CD4-positive, alpha-beta T cell (primary cell): ENCODE results near the gene MTHFD2L. TPM values are rescaled to one million over a fixed set of nuclear protein-coding genes. Genes with fewer than 3 reads are reported as not detected.
A peak's percentile ranks its signal among the peaks of the same experiment; 100 is the strongest.

ENCODE experiments used
- ATAC-seq: fragments of 200-7000 bp; cut with Tn5 transposase; one replicate; pipeline ENCODE4 v1.10.0; 2022; ENCODE audit warnings: mild to moderate bottlenecking; ENCODE audit not compliant: poor library complexity
- CTCF ChIA-PET: fragments of 350-600 bp; sonication (Branson Sonifier 250); formaldehyde crosslinking; loops from one replicate; lab custom pipeline; 2021; ENCODE audit warnings: antibody characterized with exemption, inconsistent platforms; lab: Charles Lee
- POLR2A ChIA-PET: fragments of 350-600 bp; sonication (Branson Sonifier 250); formaldehyde crosslinking; loops from one replicate; lab custom pipeline; 2021; ENCODE audit warnings: antibody characterized with exemption, inconsistent platforms; lab: Charles Lee
- DNase-seq, 14 experiments: peaks; one replicate each; pipeline ENCODE4 v3.0.0-alpha.2; 2013 to 2020; ENCODE audit warnings: mixed read lengths in 2 of 14
- H3K27ac ChIP-seq, 2 donors: one replicate each; pipeline versions ENCODE4 v1.5.1 to v1.7.0; 2013; ENCODE audit warnings: low read length in 2 of 2, low read depth in 1 of 2, mild to moderate bottlenecking in 1 of 2
- H3K27me3 ChIP-seq, 2 experiments: 1 replicate in 1 of 2; 2 replicates in 1 of 2; pipeline versions ENCODE4 v1.6.1 to v1.7.0; 2013; ENCODE audit warnings: low read length in 2 of 2, control low read depth in 1 of 2, mild to moderate bottlenecking in 1 of 2, moderate library complexity in 1 of 2; ENCODE audit not compliant: insufficient read depth in 2 of 2, control insufficient read depth in 1 of 2
- H3K36me3 ChIP-seq: one replicate; pipeline ENCODE4 v1.6.1; 2013; ENCODE audit warnings: low read length, control low read depth; ENCODE audit not compliant: insufficient read depth
- H3K4me1 ChIP-seq: one replicate; pipeline ENCODE4 v1.6.1; 2013; ENCODE audit warnings: low read length, control low read depth; ENCODE audit not compliant: insufficient read depth
- H3K4me3 ChIP-seq: one replicate; pipeline ENCODE4 v1.5.1; 2013; ENCODE audit warnings: mild to moderate bottlenecking, low read length, moderate library complexity
- H3K9me3 ChIP-seq, 2 experiments: 1 replicate in 1 of 2; 2 replicates in 1 of 2; pipeline versions ENCODE4 v1.6.1 to v1.7.0; 2013; ENCODE audit warnings: low read length in 2 of 2, mild to moderate bottlenecking in 2 of 2, control low read depth in 1 of 2, moderate library complexity in 1 of 2; ENCODE audit not compliant: control insufficient read depth in 1 of 2, insufficient read depth in 1 of 2
- H3K27ac Mint-ChIP-seq: one replicate; pipeline ENCODE4 v1.8.0; 2020; ENCODE audit warnings: mixed read lengths
- H3K27me3 Mint-ChIP-seq: one replicate; pipeline ENCODE4 v1.8.0; 2021; ENCODE audit warnings: mixed read lengths
- H3K36me3 Mint-ChIP-seq: one replicate; pipeline ENCODE4 v1.8.0; 2021; ENCODE audit warnings: low read depth, mixed read lengths
- H3K4me1 Mint-ChIP-seq: one replicate; pipeline ENCODE4 v1.8.0; 2021; ENCODE audit warnings: low read depth, mixed read lengths
- H3K4me3 Mint-ChIP-seq: one replicate; pipeline ENCODE4 v1.8.0; 2020; ENCODE audit warnings: mild to moderate bottlenecking, mixed read lengths
- H3K9me3 Mint-ChIP-seq: one replicate; pipeline ENCODE4 v1.8.0; 2020; ENCODE audit warnings: mixed read lengths
- intact Hi-C, 2 experiments: fragments of 100-400 bp; cut with DNase I in 1 of 2; cut with micrococcal nuclease in 1 of 2; formaldehyde crosslinking; loops; one replicate each; pipeline versions ENCODE4 v1.15.1 to v1.9.0; 2023 to 2025; cut with DNase I, micrococcal nuclease
- total RNA-seq, 174 experiments: library from RNA in 2 of 174; stranded (reverse) in 2 of 174; gene quantifications; one replicate each; pipeline ENCODE4 v1.2.3 and lab custom pipeline; 2021 to 2026
- TF ChIP-seq, protein P1 (sequence below): fragments of 200-600 bp; IDR thresholded peaks from one replicate; pipeline ENCODE4 v1.8.0; 2022; ENCODE audit warnings: antibody characterized with exemption, mild to moderate bottlenecking

MTHFD2L gene
- total RNA-seq, 2 experiments from 2014 or later, result 13.7 to 14.4 TPM

DNA sequence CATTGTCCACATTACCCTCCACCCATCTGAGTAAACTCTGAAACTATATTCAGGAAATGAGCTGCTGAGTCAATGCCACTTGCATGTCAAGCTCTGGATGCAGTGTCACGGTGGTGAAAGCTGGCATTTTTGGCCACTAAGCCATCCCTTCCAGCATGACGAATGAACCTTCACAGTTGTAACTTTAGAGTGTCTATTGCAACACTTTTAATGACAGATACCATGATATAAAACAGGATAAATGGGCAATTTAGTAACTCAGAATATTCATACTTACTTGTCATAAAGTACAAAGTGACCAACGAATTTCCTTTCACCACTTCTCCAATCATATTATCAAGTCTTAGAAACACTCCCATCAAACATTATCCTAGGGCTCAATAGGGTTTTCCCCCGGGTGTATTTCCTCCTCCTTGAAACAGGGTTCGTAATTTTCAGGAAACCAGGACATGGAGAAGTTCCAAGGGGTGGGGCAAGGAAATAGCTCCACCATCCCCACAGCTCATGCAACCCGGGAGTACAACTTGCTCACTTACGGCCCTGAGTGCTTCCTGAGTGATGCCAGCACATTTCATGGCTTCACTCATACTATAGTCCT is 73.1 kb downstream of the MTHFD2L start:
- no peaks in the 10 kb centered on the region for H3K4me1 Mint-ChIP-seq
- no peaks in the 10 kb centered on the region for H3K27me3 Mint-ChIP-seq
- Histone ChIP-seq H3K36me3 (no peaks in the 10 kb centered on the region), H3K27ac (no peak overlapping the region), H3K4me1 (no peaks in the 10 kb centered on the region), H3K4me3 (no peak overlapping the region), H3K9me3 (no peaks in the 10 kb centered on the region), H3K27me3 (no peaks in the 10 kb centered on the region)
- DNase-seq (peak in 3 of 14 experiments; percentile 2 to 73 (median 60)), ATAC-seq (no peak)
- intact Hi-C loops, result no loop called here
- H3K27ac Mint-ChIP-seq, result no peak overlapping the region
- ChIA-PET CTCF (interaction anchor here (0.6 to 1.2 kb wide), 2 partner anchors 10 to 79 kb away, joined by 3 to 4 read pairs; no protein-coding TSS in a partner anchor), POLR2A (no interaction called here)
- no peaks in the 10 kb centered on the region for H3K36me3 Mint-ChIP-seq
- TF ChIP-seq, protein P1, sequence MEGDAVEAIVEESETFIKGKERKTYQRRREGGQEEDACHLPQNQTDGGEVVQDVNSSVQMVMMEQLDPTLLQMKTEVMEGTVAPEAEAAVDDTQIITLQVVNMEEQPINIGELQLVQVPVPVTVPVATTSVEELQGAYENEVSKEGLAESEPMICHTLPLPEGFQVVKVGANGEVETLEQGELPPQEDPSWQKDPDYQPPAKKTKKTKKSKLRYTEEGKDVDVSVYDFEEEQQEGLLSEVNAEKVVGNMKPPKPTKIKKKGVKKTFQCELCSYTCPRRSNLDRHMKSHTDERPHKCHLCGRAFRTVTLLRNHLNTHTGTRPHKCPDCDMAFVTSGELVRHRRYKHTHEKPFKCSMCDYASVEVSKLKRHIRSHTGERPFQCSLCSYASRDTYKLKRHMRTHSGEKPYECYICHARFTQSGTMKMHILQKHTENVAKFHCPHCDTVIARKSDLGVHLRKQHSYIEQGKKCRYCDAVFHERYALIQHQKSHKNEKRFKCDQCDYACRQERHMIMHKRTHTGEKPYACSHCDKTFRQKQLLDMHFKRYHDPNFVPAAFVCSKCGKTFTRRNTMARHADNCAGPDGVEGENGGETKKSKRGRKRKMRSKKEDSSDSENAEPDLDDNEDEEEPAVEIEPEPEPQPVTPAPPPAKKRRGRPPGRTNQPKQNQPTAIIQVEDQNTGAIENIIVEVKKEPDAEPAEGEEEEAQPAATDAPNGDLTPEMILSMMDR, result no peak
- peaks cover 2% of the 10 kb centered on the region for H3K9me3 Mint-ChIP-seq
- H3K4me3 Mint-ChIP-seq, result no peak overlapping the region

DNA sequence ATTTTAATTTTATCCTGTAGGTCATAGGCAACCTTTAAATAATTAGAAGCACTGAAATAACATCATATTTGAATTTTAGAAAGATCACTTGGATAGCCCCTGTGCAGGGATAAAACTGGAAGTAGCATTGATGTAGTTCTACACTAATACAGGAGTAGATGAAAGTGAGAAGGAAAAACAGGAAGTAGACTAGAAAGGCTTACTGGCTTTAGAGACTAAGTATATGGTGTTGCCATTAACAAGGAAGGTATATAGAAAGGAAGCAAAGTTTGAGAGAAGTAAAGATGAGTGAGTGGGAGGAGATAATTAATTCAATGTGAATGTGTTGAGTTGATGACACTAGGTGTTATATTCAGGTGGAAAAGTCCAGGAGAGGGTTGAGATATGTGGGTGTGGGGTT is 77.2 kb downstream of the MTHFD2L start:
- Histone ChIP-seq H3K9me3 (no peaks in the 10 kb centered on the region), H3K4me3 (no peak overlapping the region), H3K27me3 (no peaks in the 10 kb centered on the region), H3K36me3 (no peaks in the 10 kb centered on the region), H3K4me1 (no peaks in the 10 kb centered on the region), H3K27ac (no peak overlapping the region)
- Mint-ChIP-seq H3K36me3 (no peaks in the 10 kb centered on the region), H3K4me3 (no peak overlapping the region), H3K27me3 (no peaks in the 10 kb centered on the region), H3K4me1 (no peaks in the 10 kb centered on the region), H3K9me3 (peaks cover 2% of the 10 kb centered on the region), H3K27ac (no peak overlapping the region)
- POLR2A ChIA-PET, result no interaction called here
- DNase-seq, result no peak
- CTCF ChIA-PET, result no interaction called here
- ATAC-seq, result no peak
- TF ChIP-seq, protein P1, result no peak
- intact Hi-C loops, result no loop called here

DNA sequence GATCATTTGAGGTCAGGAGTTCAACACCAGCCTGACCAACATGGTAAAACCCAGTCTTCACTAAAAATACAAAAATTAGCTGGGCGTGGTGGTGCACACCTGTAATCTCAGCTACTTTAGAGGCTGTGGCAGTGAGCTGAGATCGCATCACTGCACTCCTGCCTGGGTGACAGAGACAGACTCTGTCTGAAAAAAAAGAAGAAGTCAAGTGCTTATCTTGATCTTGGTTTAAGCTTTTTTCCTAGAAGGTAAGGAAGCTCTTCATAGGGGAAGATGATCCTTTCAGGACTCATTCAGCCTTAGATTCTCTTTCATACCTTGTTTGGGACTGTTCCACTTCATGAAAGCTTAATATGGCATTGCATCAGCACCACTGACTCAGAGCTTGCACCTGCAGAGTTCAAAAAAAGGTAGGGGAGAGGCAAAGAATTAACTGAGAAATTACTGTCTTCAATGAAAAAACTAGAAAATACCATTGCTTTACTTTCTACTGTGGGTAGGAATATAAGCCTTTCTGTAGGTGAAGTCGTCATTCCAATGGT is 79.6 kb downstream of the MTHFD2L start:
- intact Hi-C loops, result no loop called here
- Mint-ChIP-seq H3K27ac (no peak overlapping the region), H3K27me3 (no peaks in the 10 kb centered on the region), H3K36me3 (no peaks in the 10 kb centered on the region), H3K9me3 (peaks cover 2% of the 10 kb centered on the region), H3K4me3 (no peak overlapping the region), H3K4me1 (no peaks in the 10 kb centered on the region)
- no peaks in the 10 kb centered on the region for H3K27me3 ChIP-seq
- ATAC-seq (no peak), DNase-seq (no peak)
- no peaks in the 10 kb centered on the region for H3K4me1 ChIP-seq
- TF ChIP-seq, protein P1, result no peak
- H3K4me3 ChIP-seq, result no peak overlapping the region
- CTCF ChIA-PET, result no interaction called here
- no peak overlapping the region for H3K27ac ChIP-seq
- H3K9me3 ChIP-seq, result no peaks in the 10 kb centered on the region
- POLR2A ChIA-PET, result no interaction called here
- H3K36me3 ChIP-seq, result no peaks in the 10 kb centered on the region
